Measurements from ENCODE around the gene ELP4. TPM values are rescaled to one million over a fixed set of nuclear protein-coding genes. Genes with fewer than 3 reads are reported as not detected.
A peak's percentile ranks its signal among the peaks of the same experiment; 100 is the strongest.

Gene ELP4
- total and polyA plus RNA-seq, 2 experiments from 2014 or later: 28.2 to 38.3 TPM

DNA sequence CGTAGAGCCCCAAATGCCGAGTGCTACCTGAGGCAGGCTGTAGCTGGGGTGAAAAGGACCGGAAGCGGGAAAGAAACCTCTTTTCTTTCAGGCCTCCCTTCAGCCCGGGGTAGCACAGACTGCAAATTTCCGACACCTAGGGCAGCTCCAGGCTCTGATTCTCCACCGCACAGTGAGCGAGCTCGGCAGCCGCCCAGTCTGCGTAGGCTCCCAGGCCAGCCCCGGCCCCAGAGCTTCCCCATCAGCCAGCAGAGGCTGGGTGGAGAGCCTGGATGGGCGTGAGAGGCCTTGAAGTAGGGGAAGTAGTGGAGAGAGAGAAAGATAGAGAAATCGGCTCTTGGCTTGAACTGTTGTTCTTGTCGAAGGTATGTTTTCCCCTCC, 310.9 kb downstream of the ELP4 start:
- ATAC-seq (peak; percentile 15), DNase-seq (ENCODE audit: low spot score) (peak; percentile 72)
- Mint-ChIP-seq H3K4me3 (peak overlapping the region; percentile 74), H3K36me3 (ENCODE audit: low read depth) (no peaks in the 10 kb centered on the region), H3K27me3 (ENCODE audit: insufficient read depth, low read depth, poor library complexity) (peaks cover 100% of the 10 kb centered on the region), H3K27ac (no peak overlapping the region), H3K4me1 (peaks cover 66% of the 10 kb centered on the region), H3K9me3 (peaks cover 4% of the 10 kb centered on the region; the same call in 2 of the 3 replicates)
- H3K79me2 ChIP-seq (replicated peaks; ENCODE audit: insufficient read depth): no peaks in the 10 kb centered on the region
- H3K9me2 ChIP-seq (ENCODE audit: insufficient read depth): no peaks in the 10 kb centered on the region
- H3K4me3 ChIP-seq: peak overlapping the region; percentile 71
- TF ChIP-seq, protein P1, sequence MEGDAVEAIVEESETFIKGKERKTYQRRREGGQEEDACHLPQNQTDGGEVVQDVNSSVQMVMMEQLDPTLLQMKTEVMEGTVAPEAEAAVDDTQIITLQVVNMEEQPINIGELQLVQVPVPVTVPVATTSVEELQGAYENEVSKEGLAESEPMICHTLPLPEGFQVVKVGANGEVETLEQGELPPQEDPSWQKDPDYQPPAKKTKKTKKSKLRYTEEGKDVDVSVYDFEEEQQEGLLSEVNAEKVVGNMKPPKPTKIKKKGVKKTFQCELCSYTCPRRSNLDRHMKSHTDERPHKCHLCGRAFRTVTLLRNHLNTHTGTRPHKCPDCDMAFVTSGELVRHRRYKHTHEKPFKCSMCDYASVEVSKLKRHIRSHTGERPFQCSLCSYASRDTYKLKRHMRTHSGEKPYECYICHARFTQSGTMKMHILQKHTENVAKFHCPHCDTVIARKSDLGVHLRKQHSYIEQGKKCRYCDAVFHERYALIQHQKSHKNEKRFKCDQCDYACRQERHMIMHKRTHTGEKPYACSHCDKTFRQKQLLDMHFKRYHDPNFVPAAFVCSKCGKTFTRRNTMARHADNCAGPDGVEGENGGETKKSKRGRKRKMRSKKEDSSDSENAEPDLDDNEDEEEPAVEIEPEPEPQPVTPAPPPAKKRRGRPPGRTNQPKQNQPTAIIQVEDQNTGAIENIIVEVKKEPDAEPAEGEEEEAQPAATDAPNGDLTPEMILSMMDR (conservative IDR thresholded peaks at IDR 0.05; ENCODE audit: low read depth in 2 of 2): no peak
- TF ChIP-seq ZNF114 (CRISPR knock-in tag; IDR thresholded peaks at IDR 0.05): no peak
- TF ChIP-seq, protein P2, sequence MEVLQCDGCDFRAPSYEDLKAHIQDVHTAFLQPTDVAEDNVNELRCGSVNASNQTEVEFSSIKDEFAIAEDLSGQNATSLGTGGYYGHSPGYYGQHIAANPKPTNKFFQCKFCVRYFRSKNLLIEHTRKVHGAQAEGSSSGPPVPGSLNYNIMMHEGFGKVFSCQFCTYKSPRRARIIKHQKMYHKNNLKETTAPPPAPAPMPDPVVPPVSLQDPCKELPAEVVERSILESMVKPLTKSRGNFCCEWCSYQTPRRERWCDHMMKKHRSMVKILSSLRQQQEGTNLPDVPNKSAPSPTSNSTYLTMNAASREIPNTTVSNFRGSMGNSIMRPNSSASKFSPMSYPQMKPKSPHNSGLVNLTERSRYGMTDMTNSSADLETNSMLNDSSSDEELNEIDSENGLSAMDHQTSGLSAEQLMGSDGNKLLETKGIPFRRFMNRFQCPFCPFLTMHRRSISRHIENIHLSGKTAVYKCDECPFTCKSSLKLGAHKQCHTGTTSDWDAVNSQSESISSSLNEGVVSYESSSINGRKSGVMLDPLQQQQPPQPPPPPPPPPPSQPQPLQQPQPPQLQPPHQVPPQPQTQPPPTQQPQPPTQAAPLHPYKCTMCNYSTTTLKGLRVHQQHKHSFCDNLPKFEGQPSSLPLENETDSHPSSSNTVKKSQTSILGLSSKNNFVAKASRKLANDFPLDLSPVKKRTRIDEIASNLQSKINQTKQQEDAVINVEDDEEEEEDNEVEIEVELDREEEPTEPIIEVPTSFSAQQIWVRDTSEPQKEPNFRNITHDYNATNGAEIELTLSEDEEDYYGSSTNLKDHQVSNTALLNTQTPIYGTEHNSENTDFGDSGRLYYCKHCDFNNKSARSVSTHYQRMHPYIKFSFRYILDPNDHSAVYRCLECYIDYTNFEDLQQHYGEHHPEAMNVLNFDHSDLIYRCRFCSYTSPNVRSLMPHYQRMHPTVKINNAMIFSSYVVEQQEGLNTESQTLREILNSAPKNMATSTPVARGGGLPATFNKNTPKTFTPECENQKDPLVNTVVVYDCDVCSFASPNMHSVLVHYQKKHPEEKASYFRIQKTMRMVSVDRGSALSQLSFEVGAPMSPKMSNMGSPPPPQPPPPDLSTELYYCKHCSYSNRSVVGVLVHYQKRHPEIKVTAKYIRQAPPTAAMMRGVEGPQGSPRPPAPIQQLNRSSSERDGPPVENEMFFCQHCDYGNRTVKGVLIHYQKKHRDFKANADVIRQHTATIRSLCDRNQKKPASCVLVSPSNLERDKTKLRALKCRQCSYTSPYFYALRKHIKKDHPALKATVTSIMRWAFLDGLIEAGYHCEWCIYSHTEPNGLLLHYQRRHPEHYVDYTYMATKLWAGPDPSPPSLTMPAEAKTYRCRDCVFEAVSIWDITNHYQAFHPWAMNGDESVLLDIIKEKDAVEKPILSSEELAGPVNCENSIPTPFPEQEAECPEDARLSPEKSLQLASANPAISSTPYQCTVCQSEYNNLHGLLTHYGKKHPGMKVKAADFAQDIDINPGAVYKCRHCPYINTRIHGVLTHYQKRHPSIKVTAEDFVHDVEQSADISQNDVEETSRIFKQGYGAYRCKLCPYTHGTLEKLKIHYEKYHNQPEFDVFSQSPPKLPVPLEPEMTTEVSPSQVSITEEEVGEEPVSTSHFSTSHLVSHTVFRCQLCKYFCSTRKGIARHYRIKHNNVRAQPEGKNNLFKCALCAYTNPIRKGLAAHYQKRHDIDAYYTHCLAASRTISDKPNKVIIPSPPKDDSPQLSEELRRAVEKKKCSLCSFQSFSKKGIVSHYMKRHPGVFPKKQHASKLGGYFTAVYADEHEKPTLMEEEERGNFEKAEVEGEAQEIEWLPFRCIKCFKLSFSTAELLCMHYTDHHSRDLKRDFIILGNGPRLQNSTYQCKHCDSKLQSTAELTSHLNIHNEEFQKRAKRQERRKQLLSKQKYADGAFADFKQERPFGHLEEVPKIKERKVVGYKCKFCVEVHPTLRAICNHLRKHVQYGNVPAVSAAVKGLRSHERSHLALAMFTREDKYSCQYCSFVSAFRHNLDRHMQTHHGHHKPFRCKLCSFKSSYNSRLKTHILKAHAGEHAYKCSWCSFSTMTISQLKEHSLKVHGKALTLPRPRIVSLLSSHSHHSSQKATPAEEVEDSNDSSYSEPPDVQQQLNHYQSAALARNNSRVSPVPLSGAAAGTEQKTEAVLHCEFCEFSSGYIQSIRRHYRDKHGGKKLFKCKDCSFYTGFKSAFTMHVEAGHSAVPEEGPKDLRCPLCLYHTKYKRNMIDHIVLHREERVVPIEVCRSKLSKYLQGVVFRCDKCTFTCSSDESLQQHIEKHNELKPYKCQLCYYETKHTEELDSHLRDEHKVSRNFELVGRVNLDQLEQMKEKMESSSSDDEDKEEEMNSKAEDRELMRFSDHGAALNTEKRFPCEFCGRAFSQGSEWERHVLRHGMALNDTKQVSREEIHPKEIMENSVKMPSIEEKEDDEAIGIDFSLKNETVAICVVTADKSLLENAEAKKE (CRISPR knock-in tag; IDR thresholded peaks at IDR 0.05): no peak
- TF ChIP-seq ZNF331 (CRISPR knock-in tag; IDR thresholded peaks at IDR 0.05; ENCODE audit: low read depth): no peak
- TF ChIP-seq CREB1 (CRISPR knock-in tag; IDR thresholded peaks at IDR 0.05; ENCODE audit: low read depth): no peak
- TF ChIP-seq EZH2 (IDR thresholded peaks at IDR 0.05; ENCODE audit: low read depth, unreplicated experiment): peak; percentile 56
- peak; percentile 50 for TF ChIP-seq EZH2phosphoT487 (IDR thresholded peaks at IDR 0.05; ENCODE audit: unreplicated experiment)
- no peak for TF ChIP-seq NANOG (IDR thresholded peaks at IDR 0.05; ENCODE audit: borderline replicate concordance)
- TF ChIP-seq, protein P3, sequence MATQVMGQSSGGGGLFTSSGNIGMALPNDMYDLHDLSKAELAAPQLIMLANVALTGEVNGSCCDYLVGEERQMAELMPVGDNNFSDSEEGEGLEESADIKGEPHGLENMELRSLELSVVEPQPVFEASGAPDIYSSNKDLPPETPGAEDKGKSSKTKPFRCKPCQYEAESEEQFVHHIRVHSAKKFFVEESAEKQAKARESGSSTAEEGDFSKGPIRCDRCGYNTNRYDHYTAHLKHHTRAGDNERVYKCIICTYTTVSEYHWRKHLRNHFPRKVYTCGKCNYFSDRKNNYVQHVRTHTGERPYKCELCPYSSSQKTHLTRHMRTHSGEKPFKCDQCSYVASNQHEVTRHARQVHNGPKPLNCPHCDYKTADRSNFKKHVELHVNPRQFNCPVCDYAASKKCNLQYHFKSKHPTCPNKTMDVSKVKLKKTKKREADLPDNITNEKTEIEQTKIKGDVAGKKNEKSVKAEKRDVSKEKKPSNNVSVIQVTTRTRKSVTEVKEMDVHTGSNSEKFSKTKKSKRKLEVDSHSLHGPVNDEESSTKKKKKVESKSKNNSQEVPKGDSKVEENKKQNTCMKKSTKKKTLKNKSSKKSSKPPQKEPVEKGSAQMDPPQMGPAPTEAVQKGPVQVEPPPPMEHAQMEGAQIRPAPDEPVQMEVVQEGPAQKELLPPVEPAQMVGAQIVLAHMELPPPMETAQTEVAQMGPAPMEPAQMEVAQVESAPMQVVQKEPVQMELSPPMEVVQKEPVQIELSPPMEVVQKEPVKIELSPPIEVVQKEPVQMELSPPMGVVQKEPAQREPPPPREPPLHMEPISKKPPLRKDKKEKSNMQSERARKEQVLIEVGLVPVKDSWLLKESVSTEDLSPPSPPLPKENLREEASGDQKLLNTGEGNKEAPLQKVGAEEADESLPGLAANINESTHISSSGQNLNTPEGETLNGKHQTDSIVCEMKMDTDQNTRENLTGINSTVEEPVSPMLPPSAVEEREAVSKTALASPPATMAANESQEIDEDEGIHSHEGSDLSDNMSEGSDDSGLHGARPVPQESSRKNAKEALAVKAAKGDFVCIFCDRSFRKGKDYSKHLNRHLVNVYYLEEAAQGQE (IDR thresholded peaks at IDR 0.05; ENCODE audit: unreplicated experiment): no peak
- TF ChIP-seq JUNB (IDR thresholded peaks at IDR 0.05; ENCODE audit: unreplicated experiment): no peak
- no peak for TF ChIP-seq POLR2AphosphoS5 (IDR thresholded peaks at IDR 0.05; ENCODE audit: low read depth)
- TF ChIP-seq STAT1 (IDR thresholded peaks at IDR 0.05; ENCODE audit: unreplicated experiment): no peak
- TF ChIP-seq, protein P4, sequence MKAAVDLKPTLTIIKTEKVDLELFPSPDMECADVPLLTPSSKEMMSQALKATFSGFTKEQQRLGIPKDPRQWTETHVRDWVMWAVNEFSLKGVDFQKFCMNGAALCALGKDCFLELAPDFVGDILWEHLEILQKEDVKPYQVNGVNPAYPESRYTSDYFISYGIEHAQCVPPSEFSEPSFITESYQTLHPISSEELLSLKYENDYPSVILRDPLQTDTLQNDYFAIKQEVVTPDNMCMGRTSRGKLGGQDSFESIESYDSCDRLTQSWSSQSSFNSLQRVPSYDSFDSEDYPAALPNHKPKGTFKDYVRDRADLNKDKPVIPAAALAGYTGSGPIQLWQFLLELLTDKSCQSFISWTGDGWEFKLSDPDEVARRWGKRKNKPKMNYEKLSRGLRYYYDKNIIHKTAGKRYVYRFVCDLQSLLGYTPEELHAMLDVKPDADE (IDR thresholded peaks at IDR 0.05): peak; percentile 33; the same call in 1 of the 2 replicates
- H3K27me3 ChIP-seq (ENCODE audit: insufficient read depth): peaks cover 97% of the 10 kb centered on the region
- H3K4me1 ChIP-seq (ENCODE audit: insufficient read depth): peaks cover 78% of the 10 kb centered on the region
- no peaks in the 10 kb centered on the region for H3K36me3 ChIP-seq (ENCODE audit: insufficient read depth)
- H3K4me2 ChIP-seq: peak overlapping the region; percentile 74
- peaks cover 64% of the 10 kb centered on the region for H3F3A ChIP-seq (replicated peaks; ENCODE audit: low read depth)
- no peaks in the 10 kb centered on the region for H4K20me1 ChIP-seq (replicated peaks; ENCODE audit: insufficient read depth)
- H3K27ac ChIP-seq (ENCODE audit: low read depth): no peak overlapping the region
- H2AFZ ChIP-seq: peak overlapping the region; percentile 78
